Lower leg skin (tissue), 4 donors: ENCODE measurements around the gene PCSK5. TPM values are rescaled to one million over a fixed set of nuclear protein-coding genes. Genes with fewer than 3 reads are reported as not detected.

Experiments used
- DNase-seq, 2 donors: peaks; one replicate each; pipeline ENCODE4 v3.0.0-alpha.2; 2019; ENCODE audit warnings: low spot score in 2 of 2
- H3K4me3 ChIP-seq: fragments of 200-600 bp; sonication (generic); 2 replicates; pipeline ENCODE4 v1.5.1; 2017; ENCODE audit warnings: mild to moderate bottlenecking, low read depth; ENCODE audit not compliant: poor library complexity, severe bottlenecking
- POLR2A ChIP-seq, 2 donors: fragments of 450-650 bp; IDR thresholded peaks; one replicate each; pipeline ENCODE4 v1.6.1; 2016 to 2017; ENCODE audit warnings: antibody characterized with exemption in 2 of 2, mild to moderate bottlenecking in 1 of 2, moderate library complexity in 1 of 2
- WGBS, 2 donors: methylation state at CpG; one replicate each; pipeline ENCODE4 v1.1.5; 2018; 5-methylcytosine and 5-hydroxymethylcytosine counted together
- intact Hi-C: fragments of 100-400 bp; cut with DNase I; formaldehyde crosslinking; loops from one replicate; pipeline ENCODE4 v1.15.0; 2023; ENCODE audit warnings: low total_unique reads
- total RNA-seq, 4 donors: library from RNA; depleted of rRNA; stranded (reverse); fragments of >200 nt; gene quantifications; one replicate each; pipeline ENCODE4 v1.1.0, GENCODE V29; 2016
- TF ChIP-seq, protein P1 (sequence below), 3 donors: fragments of 450-650 bp; IDR thresholded peaks; one replicate each; pipeline ENCODE4 v1.5.1; 2016; ENCODE audit warnings: antibody characterized with exemption in 3 of 3, mild to moderate bottlenecking in 3 of 3, moderate library complexity in 2 of 3

PCSK5 gene
- total RNA-seq, 4 donors from 2014 or later = 6.4 to 10.8 (median 9.7) TPM

DNA sequence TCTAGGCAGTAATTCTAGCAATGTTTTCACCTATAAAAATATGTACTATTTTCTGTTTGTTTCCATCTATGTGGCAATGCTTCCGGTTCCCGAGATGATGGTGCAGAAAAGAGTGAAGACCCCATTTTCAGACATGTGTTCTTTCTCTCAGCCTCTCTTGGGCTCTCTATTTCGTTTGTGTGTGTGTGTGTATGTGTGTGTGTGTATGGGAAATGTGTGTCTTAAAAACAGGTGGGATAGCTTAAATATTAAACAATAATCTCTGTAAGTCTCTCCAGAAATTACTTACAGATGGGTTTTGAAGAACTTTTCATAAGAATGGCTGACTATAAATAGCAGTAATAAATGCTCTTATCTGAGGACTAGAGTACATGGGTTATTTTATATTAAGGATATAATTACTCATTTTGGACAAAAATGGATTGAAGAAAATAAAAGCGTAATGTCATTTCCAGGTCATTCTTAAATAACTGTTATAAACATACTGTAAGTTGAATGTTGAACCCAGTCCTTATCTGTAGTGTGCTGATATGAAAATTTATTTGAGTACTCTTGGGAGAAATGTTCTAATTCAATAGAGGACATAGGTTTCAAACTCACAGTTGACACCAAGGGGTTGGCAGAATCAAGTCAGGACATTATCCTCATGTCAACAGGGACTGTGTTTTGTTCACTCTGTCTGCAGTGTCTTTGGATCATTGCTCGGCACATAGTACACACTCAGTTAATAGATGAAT lies 31.1 kb downstream of the PCSK5 start:
- DNase-seq = no peak
- H3K4me3 ChIP-seq = no peak overlapping the region
- no peak for TF ChIP-seq POLR2A (IDR thresholded peaks at IDR 0.05)
- TF ChIP-seq, protein P1, sequence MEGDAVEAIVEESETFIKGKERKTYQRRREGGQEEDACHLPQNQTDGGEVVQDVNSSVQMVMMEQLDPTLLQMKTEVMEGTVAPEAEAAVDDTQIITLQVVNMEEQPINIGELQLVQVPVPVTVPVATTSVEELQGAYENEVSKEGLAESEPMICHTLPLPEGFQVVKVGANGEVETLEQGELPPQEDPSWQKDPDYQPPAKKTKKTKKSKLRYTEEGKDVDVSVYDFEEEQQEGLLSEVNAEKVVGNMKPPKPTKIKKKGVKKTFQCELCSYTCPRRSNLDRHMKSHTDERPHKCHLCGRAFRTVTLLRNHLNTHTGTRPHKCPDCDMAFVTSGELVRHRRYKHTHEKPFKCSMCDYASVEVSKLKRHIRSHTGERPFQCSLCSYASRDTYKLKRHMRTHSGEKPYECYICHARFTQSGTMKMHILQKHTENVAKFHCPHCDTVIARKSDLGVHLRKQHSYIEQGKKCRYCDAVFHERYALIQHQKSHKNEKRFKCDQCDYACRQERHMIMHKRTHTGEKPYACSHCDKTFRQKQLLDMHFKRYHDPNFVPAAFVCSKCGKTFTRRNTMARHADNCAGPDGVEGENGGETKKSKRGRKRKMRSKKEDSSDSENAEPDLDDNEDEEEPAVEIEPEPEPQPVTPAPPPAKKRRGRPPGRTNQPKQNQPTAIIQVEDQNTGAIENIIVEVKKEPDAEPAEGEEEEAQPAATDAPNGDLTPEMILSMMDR (IDR thresholded peaks at IDR 0.05) = no peak
- WGBS, 2 donors = 79 to 88% methylated on average over 5 of the region's 5 CpGs
- intact Hi-C loops = loop anchor here (5.0 kb wide), 1 partner anchor 1184 kb away; no protein-coding TSS in a partner anchor

- no peak for DNase-seq
- TF ChIP-seq, protein P1 (IDR thresholded peaks at IDR 0.05) = no peak
- TF ChIP-seq POLR2A (IDR thresholded peaks at IDR 0.05) = no peak
- intact Hi-C loops = no loop called here
- no peak overlapping the region for H3K4me3 ChIP-seq
- WGBS, 2 donors = 44 to 52% methylated on average over 2 of the region's 2 CpGs
Measured at GRCh38 chr9:75926385-75926784, 35.9 kb downstream of the PCSK5 start.

DNA sequence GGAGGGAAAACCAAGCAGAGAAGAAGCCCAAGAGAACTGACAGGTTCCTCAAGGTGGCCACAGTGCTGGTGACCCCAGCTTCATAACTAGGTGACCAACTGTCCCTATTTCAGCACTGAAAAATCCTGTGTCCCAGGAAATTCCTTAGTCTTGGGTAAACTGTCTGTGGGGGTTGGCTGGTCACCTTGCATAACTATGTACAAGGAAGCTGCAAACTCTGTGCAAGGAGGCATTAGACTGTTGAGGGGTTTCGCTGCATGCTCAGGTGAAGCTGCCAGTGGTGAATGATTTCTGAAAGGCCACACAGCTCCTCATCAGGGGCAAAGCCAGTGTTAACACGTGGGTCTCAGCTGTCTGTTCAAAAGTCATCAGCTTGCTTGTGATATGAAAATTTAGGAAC lies 36.9 kb downstream of the PCSK5 start:
- no peak overlapping the region for H3K4me3 ChIP-seq
- DNase-seq = no peak
- WGBS, 2 donors = 88 to 90% methylated on average over 2 of the region's 2 CpGs
- TF ChIP-seq POLR2A (IDR thresholded peaks at IDR 0.05) = no peak
- TF ChIP-seq, protein P1 (IDR thresholded peaks at IDR 0.05) = no peak
- intact Hi-C loops = no loop called here

GRCh38 chr9:75930190-75930589 lies 39.7 kb downstream of the PCSK5 start:
- H3K4me3 ChIP-seq = no peak overlapping the region
- WGBS, 2 donors = 88 to 95% methylated on average over 4 of the region's 4 CpGs
- TF ChIP-seq POLR2A (IDR thresholded peaks at IDR 0.05) = no peak
- TF ChIP-seq, protein P1 (IDR thresholded peaks at IDR 0.05) = no peak
- DNase-seq = no peak
- intact Hi-C loops = no loop called here

GRCh38 chr9:75930730-75931321 lies 40.4 kb downstream of the PCSK5 start:
- H3K4me3 ChIP-seq = no peak overlapping the region
- TF ChIP-seq, protein P1 (IDR thresholded peaks at IDR 0.05) = no peak
- TF ChIP-seq POLR2A (IDR thresholded peaks at IDR 0.05) = no peak
- intact Hi-C loops = no loop called here
- no peak for DNase-seq
- WGBS, 2 donors = 56 to 63% methylated on average over 3 of the region's 3 CpGs
